Central memory CD8-positive, alpha-beta T cell (primary cell): ENCODE results near the gene CGB8.
"Not testable (repeated sequence)": the region's sequence is repeated elsewhere in the genome, so short reads cannot be mapped to it uniquely, and the experiment has no call there.

Experiments
- ATAC-seq: fragments of 150-1000 bp; cut with Tn5 transposase; replicated peaks from 2 replicates; pipeline ENCODE4 v1.10.0; 2022; ENCODE audit warnings: mild to moderate bottlenecking, moderate FRiP score, moderate number of reproducible peaks; ENCODE audit not compliant: poor library complexity, severe bottlenecking; ENCODE audit errors: extremely low read depth
- DNase-seq, 2 donors: peaks; one replicate each; pipeline ENCODE4 v3.0.0; 2021; ENCODE audit warnings: low spot score in 2 of 2
- H3K27ac Mint-ChIP-seq: one replicate; pipeline ENCODE4 v1.8.0; 2022; ENCODE audit warnings: low read depth, mild to moderate bottlenecking, moderate library complexity, mixed read lengths
- H3K27me3 Mint-ChIP-seq: one replicate; pipeline ENCODE4 v1.8.0; 2022; ENCODE audit warnings: mixed read lengths
- H3K36me3 Mint-ChIP-seq: one replicate; pipeline ENCODE4 v1.8.0; 2022; ENCODE audit warnings: mild to moderate bottlenecking, moderate library complexity, mixed read lengths; ENCODE audit not compliant: insufficient read depth
- H3K4me1 Mint-ChIP-seq: one replicate; pipeline ENCODE4 v1.8.0; 2022; ENCODE audit warnings: mixed read lengths
- H3K4me3 Mint-ChIP-seq: one replicate; pipeline ENCODE4 v1.8.0; 2022; ENCODE audit warnings: mild to moderate bottlenecking, moderate library complexity, mixed read lengths
- H3K9me3 Mint-ChIP-seq: one replicate; pipeline ENCODE4 v1.8.0; 2022; ENCODE audit warnings: mixed read lengths

Gene CGB8

GRCh38 chr19:49058562-49058961, 9.7 kb upstream of the CGB8 start:
- DNase-seq (no peak), ATAC-seq (no peak)
- Mint-ChIP-seq H3K4me3 (peak overlapping the region; percentile 79), H3K27ac (no peak overlapping the region), H3K36me3 (peaks cover 1% of the 10 kb centered on the region), H3K27me3 (peaks cover 52% of the 10 kb centered on the region), H3K9me3 (no peaks in the 10 kb centered on the region), H3K4me1 (peaks cover 22% of the 10 kb centered on the region)

DNA sequence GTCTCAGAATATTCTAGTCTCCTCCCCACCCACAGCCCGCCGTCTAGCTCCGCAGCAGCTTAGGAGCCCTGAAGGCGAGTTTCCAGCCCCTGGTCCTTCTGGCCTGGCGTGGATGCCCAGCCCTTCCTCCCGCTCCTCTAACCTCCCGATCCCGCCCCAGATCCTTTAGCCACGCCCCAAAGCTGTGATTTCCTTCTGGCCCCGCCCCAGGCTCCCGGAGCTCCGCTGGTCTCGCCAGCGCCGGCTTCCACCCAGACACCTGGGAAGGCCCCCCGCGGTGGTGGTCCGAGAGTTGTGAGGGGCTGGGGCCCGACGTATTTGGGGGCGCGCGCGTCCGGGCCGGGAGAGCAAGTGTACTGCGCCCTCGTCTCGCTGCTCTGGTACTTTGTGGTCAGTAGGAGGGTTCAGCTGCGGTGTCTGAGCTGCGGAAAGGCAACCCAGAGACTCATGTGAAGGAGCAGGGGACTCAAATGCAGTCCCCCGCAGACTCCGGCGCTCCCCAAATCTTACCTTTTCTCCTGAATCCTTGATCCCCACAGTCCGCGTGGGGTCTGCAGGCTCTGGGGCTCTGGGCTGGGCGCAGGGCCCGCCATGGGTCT, 8.8 kb upstream of the CGB8 start, which contains the start of gene CGB7:
CGB7 (minus strand) TSS at position 114 of the 599 bp plus-strand sequence. CDS start 2,374 bp downstream, outside the sequence.
- Mint-ChIP-seq H3K27ac (peak within 1 kb of the TSS; percentile 23), H3K27me3 (peaks cover 52% of the 10 kb centered on the region), H3K4me1 (peaks cover 22% of the 10 kb centered on the region), H3K9me3 (no peaks in the 10 kb centered on the region), H3K36me3 (peaks cover 1% of the 10 kb centered on the region), H3K4me3 (peak within 1 kb of the TSS; percentile 79)
- DNase-seq = no peak
- ATAC-seq = peak; percentile 50

DNA sequence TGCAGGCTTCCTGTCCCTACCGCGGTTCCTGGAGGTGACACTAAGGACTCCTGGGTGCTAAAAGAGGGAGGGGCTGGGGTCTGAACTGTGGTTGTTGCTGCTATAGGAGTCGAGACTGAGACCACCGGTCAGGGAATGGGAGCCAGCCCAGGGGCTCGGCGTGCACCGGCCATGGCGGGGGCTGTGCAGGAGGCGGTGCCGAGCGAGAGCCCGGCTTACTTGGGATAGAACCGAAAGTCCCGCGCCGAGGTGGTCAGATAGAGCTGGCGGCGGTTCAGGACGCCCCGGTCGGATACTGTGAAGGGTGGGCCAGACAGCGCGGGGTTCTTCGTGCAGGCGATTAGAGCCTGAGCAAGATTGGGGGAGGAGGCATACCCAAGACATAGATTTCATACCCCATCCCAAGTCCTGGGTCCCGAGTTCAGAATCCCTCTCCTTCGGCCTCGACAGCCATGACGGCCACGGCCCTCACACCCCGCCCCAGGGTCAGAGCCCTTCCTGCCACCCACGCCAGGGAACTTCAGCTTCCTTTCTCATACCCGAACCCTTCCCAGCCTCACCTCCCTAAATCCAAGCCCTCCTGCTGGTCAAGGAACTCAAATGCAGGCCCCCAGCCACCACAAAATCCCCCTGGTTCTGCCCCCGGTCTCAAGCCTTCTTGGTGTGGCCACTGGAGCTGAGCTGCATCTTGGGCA, 8.1 kb upstream of the CGB8 start:
- H3K9me3 Mint-ChIP-seq, H3K36me3 Mint-ChIP-seq, ATAC-seq, DNase-seq: not testable (repeated sequence)
- Mint-ChIP-seq H3K4me3 (peak overlapping the region; percentile 79), H3K4me1 (peaks cover 22% of the 10 kb centered on the region), H3K27me3 (peaks cover 52% of the 10 kb centered on the region), H3K27ac (peak overlapping the region; percentile 23)

GRCh38 chr19:49056101-49056901, 7.4 kb upstream of the CGB8 start:
- H3K4me1 Mint-ChIP-seq = peaks cover 22% of the 10 kb centered on the region
- H3K27me3 Mint-ChIP-seq = peaks cover 46% of the 10 kb centered on the region
- H3K4me3 Mint-ChIP-seq = peak overlapping the region; percentile 79
- ATAC-seq (no peak), DNase-seq (peak; percentile 23 to 42)
- peaks cover 1% of the 10 kb centered on the region for H3K36me3 Mint-ChIP-seq
- no peaks in the 10 kb centered on the region for H3K9me3 Mint-ChIP-seq
- H3K27ac Mint-ChIP-seq = no peak overlapping the region

DNA sequence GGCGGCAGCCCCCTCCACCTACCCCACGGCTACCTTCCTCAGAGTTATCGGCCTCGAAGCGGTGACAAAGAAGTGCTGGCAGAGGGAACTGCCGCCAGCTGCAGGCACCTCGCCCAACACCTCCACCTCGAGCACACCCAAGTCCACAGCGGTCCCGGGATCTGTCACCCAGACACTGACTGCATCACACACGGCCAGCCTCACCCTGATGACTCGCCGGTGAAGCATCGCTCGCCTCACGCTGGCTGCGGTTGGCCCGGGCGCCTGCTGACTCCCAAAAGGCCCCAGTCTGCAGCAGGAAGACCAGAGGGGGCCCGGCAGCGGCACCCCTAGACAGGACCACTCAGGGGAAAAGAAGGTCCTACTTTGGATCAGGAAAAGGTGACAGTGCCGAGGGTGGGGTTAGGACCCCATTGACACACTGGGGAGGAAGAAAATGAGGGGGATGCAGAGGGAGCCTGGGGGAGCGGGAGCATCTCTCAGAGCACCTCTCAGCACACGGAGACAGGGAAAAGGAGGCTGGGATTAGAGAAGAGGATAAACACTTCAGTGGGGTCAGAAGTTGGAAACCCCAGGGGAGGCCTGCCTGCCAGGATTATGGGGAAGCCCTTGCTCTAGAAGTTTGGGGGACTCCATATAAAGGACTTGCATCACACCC, 1.6 kb upstream of the CGB8 start:
- not testable (repeated sequence) for ATAC-seq, H3K27ac Mint-ChIP-seq, H3K9me3 Mint-ChIP-seq, H3K36me3 Mint-ChIP-seq, H3K27me3 Mint-ChIP-seq, DNase-seq, H3K4me1 Mint-ChIP-seq, H3K4me3 Mint-ChIP-seq

DNA sequence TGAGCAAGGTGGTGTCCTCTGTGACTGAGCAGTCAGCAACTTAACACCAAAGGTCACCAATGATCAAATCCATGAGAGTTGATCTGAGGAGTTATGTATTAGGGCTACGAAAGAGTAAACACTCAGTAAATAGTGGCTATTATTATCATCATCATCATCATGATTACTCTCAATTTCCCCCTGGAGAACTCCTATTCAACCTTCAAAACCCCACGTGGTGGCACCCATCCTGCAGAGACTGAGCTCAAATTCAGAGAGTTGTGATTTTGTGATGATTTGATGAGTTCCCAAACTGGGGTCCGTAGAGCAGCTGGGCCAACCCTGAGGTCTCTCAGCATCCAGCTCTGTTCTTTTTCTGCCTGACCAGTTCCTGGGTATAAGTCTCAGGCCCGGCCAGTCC, 923 bp upstream of the CGB8 start:
- not testable (repeated sequence) for H3K4me1 Mint-ChIP-seq, H3K27ac Mint-ChIP-seq, ATAC-seq, H3K4me3 Mint-ChIP-seq, H3K27me3 Mint-ChIP-seq, H3K36me3 Mint-ChIP-seq, DNase-seq, H3K9me3 Mint-ChIP-seq

DNA sequence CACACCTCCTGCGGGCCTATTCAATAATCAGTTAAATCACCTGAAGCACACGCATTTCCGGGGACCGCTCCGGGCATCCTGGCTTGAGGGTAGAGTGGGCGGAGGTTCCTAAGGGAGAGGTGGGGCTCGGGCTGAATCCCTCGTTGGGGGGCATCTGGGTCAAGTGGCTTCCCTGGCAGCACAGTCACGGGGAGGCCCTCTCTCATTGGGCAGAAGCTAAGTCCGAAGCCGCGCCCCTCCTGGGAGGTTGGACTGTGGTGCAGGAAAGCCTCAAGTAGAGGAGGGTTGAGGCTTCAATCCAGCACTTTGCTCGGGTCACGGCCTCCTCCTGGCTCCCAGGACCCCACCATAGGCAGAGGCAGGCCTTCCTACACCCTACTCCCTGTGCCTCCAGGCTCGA, 5.4 kb downstream of the CGB8 start, which contains the start of gene CGB5:
CGB5 (plus strand) TSS at position 301 of the 400 bp plus-strand sequence. CDS start 362 bp downstream, outside the sequence.
- not testable (repeated sequence) for ATAC-seq, H3K9me3 Mint-ChIP-seq, H3K27ac Mint-ChIP-seq, H3K36me3 Mint-ChIP-seq, H3K4me3 Mint-ChIP-seq, DNase-seq, H3K4me1 Mint-ChIP-seq
- peaks cover 12% of the 10 kb centered on the region for H3K27me3 Mint-ChIP-seq

- not testable (repeated sequence) for DNase-seq, H3K4me3 Mint-ChIP-seq, ATAC-seq, H3K36me3 Mint-ChIP-seq, H3K27ac Mint-ChIP-seq, H3K9me3 Mint-ChIP-seq, H3K4me1 Mint-ChIP-seq
- peaks cover 12% of the 10 kb centered on the region for H3K27me3 Mint-ChIP-seq
Observed at GRCh38 chr19:49042666-49043065, 6.2 kb downstream of the CGB8 start.

- Mint-ChIP-seq H3K4me1 (no peaks in the 10 kb centered on the region), H3K27ac (no peak overlapping the region), H3K9me3 (no peaks in the 10 kb centered on the region), H3K36me3 (no peaks in the 10 kb centered on the region), H3K27me3 (peaks cover 12% of the 10 kb centered on the region), H3K4me3 (no peak overlapping the region)
- no peak for DNase-seq
- no peak for ATAC-seq
Observed at GRCh38 chr19:49042177-49042576, 6.7 kb downstream of the CGB8 start.

- not testable (repeated sequence) for ATAC-seq, H3K9me3 Mint-ChIP-seq, H3K36me3 Mint-ChIP-seq, H3K4me3 Mint-ChIP-seq, DNase-seq, H3K4me1 Mint-ChIP-seq, H3K27ac Mint-ChIP-seq
- H3K27me3 Mint-ChIP-seq = peaks cover 12% of the 10 kb centered on the region
Observed at GRCh38 chr19:49039736-49040135, 9.2 kb downstream of the CGB8 start.

- not testable (repeated sequence) for H3K4me3 Mint-ChIP-seq, H3K36me3 Mint-ChIP-seq, H3K9me3 Mint-ChIP-seq, H3K4me1 Mint-ChIP-seq, H3K27ac Mint-ChIP-seq, ATAC-seq, DNase-seq
- H3K27me3 Mint-ChIP-seq = peaks cover 12% of the 10 kb centered on the region
Observed at GRCh38 chr19:49038557-49039276, 10.2 kb downstream of the CGB8 start.

DNA sequence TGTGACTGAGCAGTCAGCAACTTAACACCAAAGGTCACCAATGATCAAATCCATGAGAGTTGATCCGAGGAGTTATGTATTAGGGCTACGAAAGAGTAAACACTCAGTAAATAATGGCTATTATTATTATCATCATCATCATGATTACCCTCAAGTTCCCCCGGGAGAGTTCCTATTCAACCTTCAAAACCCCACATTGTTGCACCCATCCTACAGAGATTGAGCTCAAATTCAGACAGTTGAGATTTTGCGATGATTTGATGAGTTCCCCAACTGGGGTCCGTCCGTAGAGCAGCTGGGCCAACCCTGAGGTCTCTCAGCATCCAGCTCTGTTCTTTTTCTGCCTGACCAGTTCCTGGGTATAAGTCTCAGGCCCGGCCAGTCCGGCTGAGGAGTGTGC, 10.8 kb downstream of the CGB8 start:
- not testable (repeated sequence) for H3K9me3 Mint-ChIP-seq, H3K27ac Mint-ChIP-seq, H3K4me1 Mint-ChIP-seq, ATAC-seq, H3K4me3 Mint-ChIP-seq, DNase-seq, H3K36me3 Mint-ChIP-seq, H3K27me3 Mint-ChIP-seq
